ENCODE results near the gene COL9A1.

The COL9A1 gene

DNA sequence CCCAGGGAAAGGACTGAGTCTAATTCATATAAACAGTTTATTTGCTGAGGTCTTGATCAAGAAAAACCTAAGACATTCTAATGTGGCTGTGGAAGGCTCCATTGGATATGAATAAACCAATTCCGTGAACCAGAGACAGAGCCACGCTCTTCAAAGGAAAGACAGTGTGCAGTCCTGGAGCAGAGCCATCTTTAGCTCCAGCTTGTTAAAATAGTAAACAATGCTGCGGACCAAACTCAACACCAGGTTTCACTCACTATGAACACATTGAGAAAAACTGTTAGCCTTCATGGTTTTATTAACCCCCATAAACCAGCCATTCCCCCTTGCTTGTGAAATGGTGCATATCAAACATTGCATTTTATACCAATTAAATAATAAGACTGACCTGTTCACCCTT lies 61.9 kb downstream of the COL9A1 start:
- Histone ChIP-seq H3K4me2 (ENCODE audit: low read depth, low read length, poor library complexity, severe bottlenecking) (no peak overlapping the region), H3K79me2 (ENCODE audit: insufficient read depth, low read length) (no peaks in the 10 kb centered on the region), H3K4me3 (ENCODE audit: insufficient read depth, low read length, poor library complexity, severe bottlenecking) (no peak overlapping the region), H3K27ac (ENCODE audit: low read depth, low read length) (no peak overlapping the region), H2AFZ (ENCODE audit: low read depth, low read length, severe bottlenecking) (no peak overlapping the region), H3K9me3 (ENCODE audit: insufficient read depth, low read length) (no peaks in the 10 kb centered on the region), H3K9ac (ENCODE audit: low read length) (no peak overlapping the region), H3K36me3 (ENCODE audit: low read length) (no peaks in the 10 kb centered on the region), H4K20me1 (ENCODE audit: low read depth, low read length) (no peaks in the 10 kb centered on the region), H3F3A (ENCODE audit: insufficient read depth) (no peaks in the 10 kb centered on the region), H3K27me3 (ENCODE audit: low read length) (no peaks in the 10 kb centered on the region), H3K9me2 (replicated peaks; ENCODE audit: insufficient read depth, low read length) (no peaks in the 10 kb centered on the region)
- TF ChIP-seq, protein P1, sequence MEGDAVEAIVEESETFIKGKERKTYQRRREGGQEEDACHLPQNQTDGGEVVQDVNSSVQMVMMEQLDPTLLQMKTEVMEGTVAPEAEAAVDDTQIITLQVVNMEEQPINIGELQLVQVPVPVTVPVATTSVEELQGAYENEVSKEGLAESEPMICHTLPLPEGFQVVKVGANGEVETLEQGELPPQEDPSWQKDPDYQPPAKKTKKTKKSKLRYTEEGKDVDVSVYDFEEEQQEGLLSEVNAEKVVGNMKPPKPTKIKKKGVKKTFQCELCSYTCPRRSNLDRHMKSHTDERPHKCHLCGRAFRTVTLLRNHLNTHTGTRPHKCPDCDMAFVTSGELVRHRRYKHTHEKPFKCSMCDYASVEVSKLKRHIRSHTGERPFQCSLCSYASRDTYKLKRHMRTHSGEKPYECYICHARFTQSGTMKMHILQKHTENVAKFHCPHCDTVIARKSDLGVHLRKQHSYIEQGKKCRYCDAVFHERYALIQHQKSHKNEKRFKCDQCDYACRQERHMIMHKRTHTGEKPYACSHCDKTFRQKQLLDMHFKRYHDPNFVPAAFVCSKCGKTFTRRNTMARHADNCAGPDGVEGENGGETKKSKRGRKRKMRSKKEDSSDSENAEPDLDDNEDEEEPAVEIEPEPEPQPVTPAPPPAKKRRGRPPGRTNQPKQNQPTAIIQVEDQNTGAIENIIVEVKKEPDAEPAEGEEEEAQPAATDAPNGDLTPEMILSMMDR (IDR thresholded peaks at IDR 0.05; ENCODE audit: insufficient read depth, low read length, poor library complexity, severe bottlenecking) = no peak
- TF ChIP-seq EZH2phosphoT487 (conservative IDR thresholded peaks at IDR 0.05; ENCODE audit: low read length) = no peak

DNA sequence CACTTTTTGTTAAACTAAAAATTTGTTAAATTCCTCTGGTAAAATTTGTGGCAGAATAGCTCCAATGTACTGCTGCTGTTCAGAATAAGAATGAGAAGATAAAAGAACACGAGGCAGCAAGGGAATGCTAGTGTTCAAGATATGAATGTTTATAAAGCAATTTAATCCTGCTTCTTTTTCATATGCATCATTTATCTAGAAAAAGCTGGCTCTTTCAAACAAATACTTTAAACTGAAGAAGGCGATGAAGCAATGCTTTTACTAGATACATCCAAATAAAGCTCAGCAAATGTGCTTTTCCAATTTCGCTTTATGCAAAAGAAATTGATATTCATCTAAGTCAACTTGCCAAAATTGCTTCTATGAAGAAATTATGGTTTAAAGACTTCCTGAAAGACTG lies 66.5 kb downstream of the COL9A1 start:
- H4K20me1 ChIP-seq (ENCODE audit: low read depth, low read length) = no peaks in the 10 kb centered on the region
- H3K36me3 ChIP-seq (ENCODE audit: low read length) = no peaks in the 10 kb centered on the region
- TF ChIP-seq EZH2phosphoT487 (conservative IDR thresholded peaks at IDR 0.05; ENCODE audit: low read length) = no peak
- TF ChIP-seq, protein P1 (IDR thresholded peaks at IDR 0.05; ENCODE audit: insufficient read depth, low read length, poor library complexity, severe bottlenecking) = no peak
- H3K4me2 ChIP-seq (ENCODE audit: low read depth, low read length, poor library complexity, severe bottlenecking) = no peak overlapping the region
- no peak overlapping the region for H3K4me3 ChIP-seq (ENCODE audit: insufficient read depth, low read length, poor library complexity, severe bottlenecking)
- H3K27me3 ChIP-seq (ENCODE audit: low read length) = no peaks in the 10 kb centered on the region
- H3K79me2 ChIP-seq (ENCODE audit: insufficient read depth, low read length) = no peaks in the 10 kb centered on the region
- no peaks in the 10 kb centered on the region for H3F3A ChIP-seq (ENCODE audit: insufficient read depth)
- no peak overlapping the region for H3K27ac ChIP-seq (ENCODE audit: low read depth, low read length)
- no peak overlapping the region for H2AFZ ChIP-seq (ENCODE audit: low read depth, low read length, severe bottlenecking)
- no peaks in the 10 kb centered on the region for H3K9me3 ChIP-seq (ENCODE audit: insufficient read depth, low read length)
- H3K9ac ChIP-seq (ENCODE audit: low read length) = no peak overlapping the region
- no peaks in the 10 kb centered on the region for H3K9me2 ChIP-seq (replicated peaks; ENCODE audit: insufficient read depth, low read length)

DNA sequence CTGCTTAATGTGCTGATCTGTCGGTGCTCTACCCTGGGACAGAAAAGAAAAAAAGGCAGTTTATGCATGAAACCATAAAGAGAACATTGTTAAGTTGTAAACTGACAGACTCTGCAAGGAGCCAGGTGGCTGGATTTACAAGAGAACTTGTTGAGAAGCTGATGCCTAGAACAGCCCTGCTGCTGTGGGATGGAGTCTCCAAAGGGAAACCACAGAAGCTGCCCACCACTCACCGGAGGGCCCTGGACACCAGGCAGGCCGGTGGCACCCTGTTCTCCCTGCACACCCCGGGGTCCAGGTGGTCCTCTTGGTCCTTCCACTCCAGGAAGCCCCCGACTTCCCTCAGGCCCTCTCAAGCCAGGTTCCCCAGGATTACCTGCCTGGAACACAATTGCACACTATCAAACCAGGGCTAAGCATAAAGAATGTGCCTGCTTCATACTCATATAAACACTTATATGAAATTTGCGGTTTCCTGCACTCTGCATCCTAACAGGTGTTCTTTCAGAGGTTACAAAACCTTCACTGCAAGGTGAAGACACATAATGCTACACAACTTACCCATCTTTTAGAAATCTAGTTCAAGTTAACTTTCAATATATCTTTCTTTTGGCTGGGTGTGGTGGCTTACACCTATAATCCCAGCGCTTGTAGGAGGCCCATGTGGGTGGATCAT lies 68.2 kb downstream of the COL9A1 start:
- Histone ChIP-seq H3K27me3 (ENCODE audit: low read length) (no peaks in the 10 kb centered on the region), H3K9me2 (replicated peaks; ENCODE audit: insufficient read depth, low read length) (no peaks in the 10 kb centered on the region), H3K4me2 (ENCODE audit: low read depth, low read length, poor library complexity, severe bottlenecking) (no peak overlapping the region), H3K36me3 (ENCODE audit: low read length) (no peaks in the 10 kb centered on the region), H2AFZ (ENCODE audit: low read depth, low read length, severe bottlenecking) (no peak overlapping the region), H3F3A (ENCODE audit: insufficient read depth) (no peaks in the 10 kb centered on the region), H3K27ac (ENCODE audit: low read depth, low read length) (no peak overlapping the region), H3K9me3 (ENCODE audit: insufficient read depth, low read length) (no peaks in the 10 kb centered on the region), H3K9ac (ENCODE audit: low read length) (no peak overlapping the region), H3K4me3 (ENCODE audit: insufficient read depth, low read length, poor library complexity, severe bottlenecking) (no peak overlapping the region), H4K20me1 (ENCODE audit: low read depth, low read length) (no peaks in the 10 kb centered on the region), H3K79me2 (ENCODE audit: insufficient read depth, low read length) (no peaks in the 10 kb centered on the region)
- TF ChIP-seq, protein P1 (IDR thresholded peaks at IDR 0.05; ENCODE audit: insufficient read depth, low read length, poor library complexity, severe bottlenecking) = no peak
- TF ChIP-seq EZH2phosphoT487 (conservative IDR thresholded peaks at IDR 0.05; ENCODE audit: low read length) = no peak
